Fibroblast of pulmonary artery (primary cell): ENCODE data around the gene DENND5B.

Source experiments
- DNase-seq: peaks from one replicate; pipeline ENCODE4 v3.0.0-alpha.2; 2010; ENCODE audit warnings: low read depth
- H3K4me3 ChIP-seq: replicated peaks from 2 replicates; pipeline ENCODE4 v1.5.1; 2011; ENCODE audit warnings: low read depth, mild to moderate bottlenecking, control low read depth, low read length, moderate library complexity
- TF ChIP-seq, protein P1 (sequence below): IDR thresholded peaks from 2 replicates; pipeline ENCODE4 v1.5.1; 2011; ENCODE audit warnings: mild to moderate bottlenecking, control low read depth, low read length, inconsistent platforms; ENCODE audit errors: missing control alignments

DENND5B gene

DNA sequence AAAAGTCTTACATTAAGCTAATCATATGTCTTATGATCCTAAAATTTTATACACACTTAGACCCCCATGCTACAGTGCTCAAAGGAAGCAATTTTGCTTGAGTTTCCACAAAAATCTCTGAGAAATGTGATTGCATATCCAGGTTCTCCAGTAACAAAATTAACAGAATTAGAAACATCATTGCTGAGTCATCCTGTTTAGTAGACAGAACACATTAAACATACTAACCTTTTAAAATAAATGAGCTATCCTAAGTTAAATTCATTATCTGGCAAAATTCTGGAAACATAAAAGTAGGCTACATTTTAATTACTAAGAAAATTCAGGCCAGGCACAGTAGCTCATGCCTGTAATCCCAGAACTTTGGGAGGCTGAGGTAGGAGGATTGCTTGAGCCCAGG lies 94.7 kb downstream of the DENND5B start:
- TF ChIP-seq, protein P1, sequence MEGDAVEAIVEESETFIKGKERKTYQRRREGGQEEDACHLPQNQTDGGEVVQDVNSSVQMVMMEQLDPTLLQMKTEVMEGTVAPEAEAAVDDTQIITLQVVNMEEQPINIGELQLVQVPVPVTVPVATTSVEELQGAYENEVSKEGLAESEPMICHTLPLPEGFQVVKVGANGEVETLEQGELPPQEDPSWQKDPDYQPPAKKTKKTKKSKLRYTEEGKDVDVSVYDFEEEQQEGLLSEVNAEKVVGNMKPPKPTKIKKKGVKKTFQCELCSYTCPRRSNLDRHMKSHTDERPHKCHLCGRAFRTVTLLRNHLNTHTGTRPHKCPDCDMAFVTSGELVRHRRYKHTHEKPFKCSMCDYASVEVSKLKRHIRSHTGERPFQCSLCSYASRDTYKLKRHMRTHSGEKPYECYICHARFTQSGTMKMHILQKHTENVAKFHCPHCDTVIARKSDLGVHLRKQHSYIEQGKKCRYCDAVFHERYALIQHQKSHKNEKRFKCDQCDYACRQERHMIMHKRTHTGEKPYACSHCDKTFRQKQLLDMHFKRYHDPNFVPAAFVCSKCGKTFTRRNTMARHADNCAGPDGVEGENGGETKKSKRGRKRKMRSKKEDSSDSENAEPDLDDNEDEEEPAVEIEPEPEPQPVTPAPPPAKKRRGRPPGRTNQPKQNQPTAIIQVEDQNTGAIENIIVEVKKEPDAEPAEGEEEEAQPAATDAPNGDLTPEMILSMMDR, result no peak
- H3K4me3 ChIP-seq, result no peak overlapping the region
- DNase-seq, result no peak

DNA sequence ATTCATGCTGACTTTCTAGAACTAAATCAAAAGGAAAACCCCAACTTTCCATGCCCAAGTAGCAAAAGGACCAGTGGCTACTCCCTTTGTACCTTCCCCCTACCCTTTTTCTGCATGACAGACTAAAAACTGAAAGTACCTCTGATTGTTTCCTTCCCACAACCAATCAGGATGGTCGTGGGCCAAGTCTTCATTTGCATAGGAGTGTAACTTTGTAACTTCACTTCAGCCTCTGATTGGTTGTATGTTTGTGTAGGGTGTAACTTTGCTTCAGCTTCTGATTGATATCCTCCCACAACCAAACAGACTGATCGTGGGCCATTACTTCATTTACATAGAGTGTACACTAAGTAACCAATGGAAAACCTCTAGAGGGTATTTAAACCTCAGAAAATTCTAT lies 96.5 kb downstream of the DENND5B start:
- no peak overlapping the region for H3K4me3 ChIP-seq
- no peak for DNase-seq
- TF ChIP-seq, protein P1, result no peak

DNA sequence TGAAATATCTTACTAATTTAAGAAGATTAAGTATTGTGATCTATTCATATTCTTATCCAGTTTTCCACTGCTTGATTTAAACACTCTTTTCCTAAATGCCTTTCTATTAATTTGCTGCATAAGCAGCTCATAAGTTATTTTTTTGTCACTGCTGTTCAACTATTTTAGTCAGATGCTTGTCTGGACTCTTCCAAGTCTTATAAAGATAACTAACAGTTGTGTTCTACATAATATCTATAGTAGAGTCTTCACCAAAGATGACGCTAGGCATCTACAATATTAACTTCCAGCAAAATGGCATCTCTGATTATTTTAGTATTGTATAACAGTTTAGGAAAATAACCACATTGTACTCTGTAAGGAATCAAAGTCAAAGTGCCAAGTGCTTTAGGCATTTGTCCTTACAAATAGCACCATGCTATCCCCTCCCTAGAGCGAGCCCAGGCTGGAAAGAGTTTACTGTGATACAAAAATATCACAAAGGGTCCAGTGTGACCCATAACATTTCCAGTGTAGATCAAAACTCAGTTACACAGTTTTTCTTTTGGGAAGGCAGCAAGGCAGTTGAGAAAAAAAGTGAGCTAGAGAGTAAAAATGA lies 98.2 kb downstream of the DENND5B start:
- H3K4me3 ChIP-seq, result no peak overlapping the region
- TF ChIP-seq, protein P1, result no peak
- no peak for DNase-seq

GRCh38 chr12:31491841-31492598 lies 98.9 kb downstream of the DENND5B start:
- peak; percentile 83 for DNase-seq
- TF ChIP-seq, protein P1, result no peak
- no peak overlapping the region for H3K4me3 ChIP-seq

- no peak for DNase-seq
- H3K4me3 ChIP-seq, result no peak overlapping the region
- TF ChIP-seq, protein P1, result no peak
Observed at GRCh38 chr12:31491241-31491794, 99.6 kb downstream of the DENND5B start.

DNA sequence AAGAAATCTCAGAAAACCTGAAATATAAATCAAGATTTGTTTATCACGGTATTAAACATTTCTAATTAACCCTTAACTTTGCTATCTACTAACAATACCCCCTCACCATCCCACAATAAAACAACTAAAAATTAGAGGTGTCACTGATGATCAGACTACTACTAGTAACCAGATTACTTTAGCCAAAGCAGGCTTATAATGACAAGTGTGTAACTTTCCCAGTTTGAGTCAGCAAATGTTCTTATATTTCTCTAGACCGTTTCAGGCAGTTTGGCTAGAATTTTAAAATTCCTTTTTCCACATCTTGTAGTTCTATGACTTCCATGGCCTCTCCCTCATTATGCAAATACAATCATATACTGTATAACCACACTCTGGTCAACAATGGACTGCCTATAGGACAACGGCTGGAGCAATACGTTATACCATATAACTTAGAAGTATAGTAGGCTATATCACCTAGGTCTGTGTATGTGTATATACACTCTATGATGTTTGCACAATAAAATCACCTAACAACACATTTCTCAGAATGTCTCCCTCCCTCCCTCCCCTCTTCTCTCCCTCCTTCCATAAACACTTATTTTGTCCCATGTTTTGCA lies 102.1 kb downstream of the DENND5B start:
- TF ChIP-seq, protein P1, result no peak
- H3K4me3 ChIP-seq, result no peak overlapping the region

More for the DNA sequence above, 102.1 kb downstream of the DENND5B start:
- DNase-seq, result no peak
